Hematopoietic multipotent progenitor cell treated with erythropoietin and hydrocortisone succinate and interleukin-3 and kit ligand, for 8 days (in vitro differentiated cells): Measurements from ENCODE around the gene SLC2A1.

Experiments used
- DNase-seq: peaks from one replicate; pipeline ENCODE4 v3.0.0-alpha.2; 2015

Gene SLC2A1

GRCh38 chr1:42940851-42941639 is 17.6 kb downstream of the SLC2A1 start:
- DNase-seq = no peak

DNA sequence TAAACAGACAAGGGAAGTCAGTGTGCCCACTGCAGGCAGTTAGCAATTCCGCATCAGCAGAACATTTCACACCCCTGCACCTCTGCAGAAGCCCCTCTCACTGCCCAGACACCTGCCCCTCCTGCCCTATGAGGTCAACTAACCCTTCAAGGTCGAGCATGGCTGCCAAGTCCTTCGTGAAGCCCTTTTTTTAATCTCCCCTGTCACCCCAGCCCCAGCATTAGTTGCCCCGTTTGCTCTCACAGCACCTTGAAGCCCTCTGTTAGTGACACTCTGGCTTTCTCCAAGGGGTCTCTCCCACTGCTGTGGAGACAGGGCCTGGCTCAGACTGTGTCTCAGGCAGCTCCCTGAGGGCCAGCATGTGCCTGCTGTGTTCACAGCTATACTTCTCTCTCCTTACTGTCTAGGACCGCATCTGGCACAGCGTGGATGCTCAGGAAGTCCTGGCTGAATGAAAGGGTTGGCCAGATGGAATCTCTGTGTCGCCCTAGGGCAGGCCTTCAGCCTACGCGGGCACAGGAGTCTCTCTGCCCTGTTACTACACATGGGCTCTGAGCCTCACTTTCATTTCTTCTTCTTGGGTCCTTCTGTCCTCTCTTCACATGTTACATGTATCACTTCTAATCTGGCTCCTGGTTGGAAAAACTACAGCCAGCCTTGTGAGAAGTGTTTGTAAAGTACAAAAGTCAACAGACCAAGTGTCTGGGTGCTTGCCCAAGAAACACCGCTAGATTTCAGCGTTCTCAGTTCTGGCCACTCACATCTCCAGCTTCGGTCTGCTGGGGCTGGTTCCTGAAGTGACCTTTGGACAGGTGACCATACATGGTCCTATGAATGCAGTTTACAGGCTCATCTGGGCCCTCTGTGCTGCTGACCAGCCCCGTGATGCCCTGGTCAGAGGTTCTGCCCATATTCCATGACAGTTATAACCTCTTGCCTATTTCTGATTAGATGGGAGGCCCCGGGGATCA is 19.7 kb downstream of the SLC2A1 start:
- DNase-seq = no peak

DNA sequence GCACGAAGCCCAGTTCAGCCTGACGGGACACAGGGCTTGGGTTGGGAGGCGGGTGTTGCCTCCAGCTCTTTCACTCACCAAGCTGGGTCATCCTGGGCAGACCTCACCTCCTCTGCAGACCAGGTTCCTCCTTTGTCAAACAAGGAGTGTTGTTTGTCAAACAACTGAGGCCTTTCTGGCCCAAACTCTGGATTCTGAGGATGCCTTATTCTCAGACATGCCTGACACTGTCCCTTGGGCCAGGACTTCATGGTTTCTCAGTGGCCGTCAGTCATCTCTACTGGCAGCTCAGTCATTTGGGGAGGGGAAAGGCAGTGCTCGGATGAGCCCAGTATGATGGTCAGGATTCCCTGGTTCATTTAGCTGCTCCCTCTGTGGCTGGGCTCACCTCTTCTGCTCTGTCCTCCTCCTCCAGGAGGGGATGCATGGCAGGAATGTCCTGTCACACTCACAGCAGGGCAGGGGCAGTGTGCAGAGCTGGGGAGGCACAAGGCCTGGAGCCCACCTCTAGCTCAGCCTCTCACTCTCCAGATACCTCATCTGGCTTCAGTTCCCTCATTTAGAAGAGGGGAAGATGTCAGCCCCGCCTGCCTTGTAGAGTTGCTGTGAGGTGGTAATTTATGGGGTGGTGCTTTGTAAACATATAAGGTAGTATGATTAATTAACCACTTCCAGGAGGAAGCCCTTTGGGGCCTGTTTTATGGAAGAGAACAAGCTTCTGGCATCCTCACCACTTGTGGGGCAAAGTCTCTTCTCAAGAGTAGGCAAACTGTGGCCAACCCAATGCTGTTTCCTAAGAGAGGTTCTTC is 20.6 kb downstream of the SLC2A1 start:
- DNase-seq = no peak

- DNase-seq = peak; percentile 50
Measured at GRCh38 chr1:42937141-42937696, 21.4 kb downstream of the SLC2A1 start.

DNA sequence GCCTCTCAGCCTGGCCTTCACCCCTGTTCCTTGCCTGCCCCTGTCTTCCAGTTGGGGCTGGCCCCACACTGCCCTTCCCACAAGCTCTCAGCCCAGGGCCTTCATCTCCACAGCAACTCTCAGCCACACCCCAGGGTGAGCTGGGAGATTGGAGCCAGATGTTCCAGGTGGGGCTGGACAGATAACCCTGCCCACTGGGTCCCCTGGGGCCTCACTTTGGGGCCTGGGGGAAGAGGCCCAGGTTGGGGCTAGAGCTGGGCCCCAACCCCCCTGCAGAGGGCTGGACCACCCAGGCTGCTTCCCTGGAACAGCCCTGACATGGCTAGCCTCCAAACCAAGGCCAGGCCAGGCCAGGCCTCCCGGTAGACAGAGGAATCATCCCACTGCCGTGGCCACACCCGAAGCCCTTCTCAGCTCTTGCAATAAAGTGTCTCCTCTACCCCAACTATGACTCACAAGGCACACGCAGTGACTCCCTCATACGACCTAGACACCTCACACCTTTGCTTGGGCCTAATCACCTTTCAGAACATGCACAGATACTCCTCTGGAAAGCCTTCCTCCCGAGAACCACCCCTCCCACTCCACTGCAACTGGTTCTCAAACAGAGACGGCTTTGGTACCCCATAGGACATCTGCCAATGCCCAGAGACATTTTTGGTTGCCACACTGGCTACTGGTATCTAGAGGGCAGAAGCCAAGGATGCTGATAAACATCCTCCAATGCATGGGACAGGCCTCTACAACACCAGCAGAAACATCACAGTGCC is 22.2 kb downstream of the SLC2A1 start:
- peak; percentile 99 for DNase-seq

GRCh38 chr1:42935971-42936308 is 22.7 kb downstream of the SLC2A1 start:
- DNase-seq = no peak

DNA sequence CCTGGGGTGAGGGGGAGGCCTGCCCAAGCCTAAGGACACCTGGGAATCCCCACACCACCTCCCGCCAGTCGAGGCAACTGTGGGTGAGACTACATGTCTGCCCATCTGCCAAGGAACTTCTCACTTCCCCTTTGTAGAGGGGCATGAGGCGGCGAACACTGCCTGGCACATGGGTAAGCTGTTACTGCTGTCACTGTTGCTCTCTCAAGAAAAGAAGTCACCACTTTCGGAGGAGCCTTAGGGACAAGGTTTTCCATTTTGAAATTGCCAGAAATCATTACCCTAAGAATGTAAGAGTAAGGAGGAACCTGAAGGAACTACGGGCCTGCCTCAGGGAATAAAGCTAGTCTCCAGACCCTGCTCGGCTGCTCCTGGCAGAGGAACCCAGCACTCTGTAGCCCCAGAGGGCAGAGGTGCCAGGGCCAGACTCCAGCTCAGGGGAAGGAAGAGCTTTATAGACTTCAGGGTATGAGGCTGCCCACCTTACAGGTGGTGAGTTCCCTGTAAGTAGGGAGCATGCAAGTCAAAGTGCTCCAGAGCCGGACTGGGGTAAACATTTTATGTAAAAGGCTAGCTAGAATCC is 23.3 kb downstream of the SLC2A1 start:
- no peak for DNase-seq

GRCh38 chr1:42934541-42935312 is 23.9 kb downstream of the SLC2A1 start:
- no peak for DNase-seq

DNA sequence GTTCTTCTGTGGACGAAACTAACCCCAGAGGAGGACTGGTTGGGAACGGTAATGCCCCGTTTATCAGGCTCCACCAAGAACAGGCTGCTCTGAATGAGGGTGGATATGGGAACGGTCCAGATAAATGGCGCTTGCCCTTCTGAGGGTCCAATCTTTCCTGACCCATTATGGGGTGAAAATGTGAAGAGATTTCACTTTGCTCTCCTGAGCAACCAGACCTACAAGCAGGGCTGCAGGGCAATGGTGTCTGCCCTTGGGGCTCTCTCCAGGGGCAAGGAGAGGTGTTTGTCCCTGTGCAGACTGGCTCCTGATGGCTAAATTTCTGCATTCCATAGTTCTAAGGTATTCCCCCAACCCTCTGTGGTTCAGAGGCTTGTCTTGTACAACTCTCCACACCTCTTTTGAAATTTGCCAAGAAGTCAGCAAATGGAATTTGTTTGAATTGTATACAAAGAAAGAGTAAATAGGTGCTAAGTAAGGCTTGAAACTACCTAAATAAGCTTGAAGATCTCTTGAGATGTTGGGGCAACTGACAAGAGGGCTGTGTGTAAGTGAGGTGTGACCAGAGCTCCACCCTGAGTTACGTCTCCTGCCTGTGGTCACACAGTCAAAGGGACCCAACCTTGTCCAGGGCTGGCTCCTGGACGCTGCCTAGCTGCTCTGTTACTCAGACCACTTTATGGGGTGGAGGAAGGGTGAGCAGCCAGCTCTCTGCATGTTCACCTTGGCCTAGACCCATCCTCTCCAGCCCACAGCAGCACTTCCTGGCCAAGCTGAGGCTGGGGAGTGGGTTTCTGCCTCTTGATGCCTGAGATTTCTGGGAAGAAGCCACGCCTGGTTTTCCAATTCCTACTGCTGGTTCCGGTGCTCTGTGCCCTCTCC is 24.8 kb downstream of the SLC2A1 start:
- DNase-seq = no peak

GRCh38 chr1:42933060-42933586 is 25.5 kb downstream of the SLC2A1 start:
- DNase-seq = no peak

DNA sequence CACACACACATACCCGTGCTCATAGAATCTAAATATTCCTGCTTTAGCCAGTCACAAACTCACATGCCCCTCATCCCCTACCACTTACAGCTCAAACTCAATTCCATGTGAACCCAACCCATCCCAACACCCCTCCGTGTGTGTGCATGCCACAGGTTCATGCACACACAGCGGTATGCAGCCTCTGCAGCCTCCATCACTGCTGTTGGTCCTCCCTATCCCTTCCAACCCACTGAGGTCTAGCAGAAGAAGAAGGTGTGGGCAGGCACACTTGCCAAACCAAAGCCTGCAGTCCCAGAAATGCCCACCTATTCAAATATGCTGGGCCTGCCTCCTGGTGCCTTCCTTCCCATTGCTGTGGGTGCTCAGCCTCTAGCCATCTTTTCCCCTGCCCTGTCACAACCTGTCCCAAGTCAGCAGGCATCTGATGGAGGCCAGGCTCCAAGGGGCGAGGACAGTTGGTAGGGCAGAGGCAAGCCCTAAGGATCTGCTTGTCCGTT is 26.2 kb downstream of the SLC2A1 start:
- no peak for DNase-seq

- DNase-seq = peak; percentile 88
Measured at GRCh38 chr1:42931911-42932422, 26.7 kb downstream of the SLC2A1 start.

DNA sequence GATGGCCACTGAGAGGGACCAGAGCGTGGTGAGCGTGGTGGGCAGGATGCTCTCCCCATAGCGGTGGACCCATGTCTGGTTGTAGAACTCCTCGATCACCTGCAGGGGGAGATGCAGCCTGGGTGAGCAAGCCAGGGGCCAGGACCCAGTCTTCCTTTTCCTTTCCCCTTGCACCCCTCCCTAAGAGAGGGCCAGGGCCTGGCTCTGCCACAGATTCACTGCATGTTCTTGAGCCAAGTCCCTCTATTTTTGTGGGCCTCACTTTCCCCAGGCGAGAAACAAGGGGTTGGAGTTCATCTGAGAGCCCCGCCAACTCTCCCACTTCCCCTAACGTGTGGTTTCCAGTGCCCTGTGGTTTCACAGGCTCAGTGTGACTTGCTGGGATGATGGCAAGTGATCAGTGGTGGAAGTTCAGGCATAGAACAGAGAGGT is 27.5 kb downstream of the SLC2A1 start:
- peak; percentile 85 for DNase-seq

GRCh38 chr1:42930178-42931107 is 28.2 kb downstream of the SLC2A1 start:
- no peak for DNase-seq

GRCh38 chr1:42929434-42930177 is 29.1 kb downstream of the SLC2A1 start:
- DNase-seq = no peak

GRCh38 chr1:42928859-42929258 is 29.8 kb downstream of the SLC2A1 start:
- DNase-seq = no peak

GRCh38 chr1:42927920-42928505 is 30.7 kb downstream of the SLC2A1 start:
- DNase-seq = no peak
